GM18505 (cell line): ENCODE measurements around the gene TAF4.

Source experiments
- ATAC-seq: cut with Tn5 transposase; IDR thresholded peaks from one replicate; pipeline ENCODE4 v1.9.1; 2021; ENCODE audit not compliant: unreplicated experiment
- POLR2A ChIP-seq: IDR thresholded peaks from 4 replicates; pipeline ENCODE4 v1.6.1; 2011; ENCODE audit warnings: borderline replicate concordance; ENCODE audit not compliant: insufficient read depth, insufficient read length; ENCODE audit errors: extremely low read depth

Gene TAF4

GRCh38 chr20:61968036-61968810 lies 97.5 kb downstream of the TAF4 start:
- no peak for ATAC-seq
- TF ChIP-seq POLR2A, result no peak

- TF ChIP-seq POLR2A, result no peak
- no peak for ATAC-seq
These were observed 98.4 kb downstream of the TAF4 start for GRCh38 chr20:61967300-61967699.

GRCh38 chr20:61966492-61967244 lies 99.0 kb downstream of the TAF4 start:
- no peak for TF ChIP-seq POLR2A
- ATAC-seq, result no peak

- TF ChIP-seq POLR2A, result no peak
- no peak for ATAC-seq
These were observed 99.8 kb downstream of the TAF4 start for GRCh38 chr20:61965606-61966491.

- ATAC-seq, result no peak
- TF ChIP-seq POLR2A, result no peak
These were observed 100.7 kb downstream of the TAF4 start for GRCh38 chr20:61964675-61965605.

- no peak for ATAC-seq
- TF ChIP-seq POLR2A, result no peak
These were observed 101.6 kb downstream of the TAF4 start for GRCh38 chr20:61963885-61964674.

GRCh38 chr20:61963149-61963548 lies 102.5 kb downstream of the TAF4 start:
- no peak for ATAC-seq
- no peak for TF ChIP-seq POLR2A

- ATAC-seq, result no peak
- TF ChIP-seq POLR2A, result no peak
These were observed 104.8 kb downstream of the TAF4 start for GRCh38 chr20:61960836-61961235.

GRCh38 chr20:61958773-61959700 lies 106.6 kb downstream of the TAF4 start:
- no peak for ATAC-seq
- no peak for TF ChIP-seq POLR2A

- no peak for TF ChIP-seq POLR2A
- no peak for ATAC-seq
These were observed 107.5 kb downstream of the TAF4 start for GRCh38 chr20:61957961-61958715.
